Ishikawa (cell line): ENCODE results near the gene WDR48.

Source experiments
- CEBPB ChIP-seq: IDR thresholded peaks from 2 replicates; pipeline ENCODE4 v1.6.1; 2012
- CREB1 ChIP-seq: IDR thresholded peaks from 2 replicates; pipeline ENCODE4 v1.6.1; 2012; ENCODE audit warnings: low read depth
- EGR1 ChIP-seq: IDR thresholded peaks from 2 replicates; pipeline ENCODE4 v1.6.1; 2012
- EP300 ChIP-seq: IDR thresholded peaks from 2 replicates; pipeline ENCODE4 v1.6.1; 2012; ENCODE audit warnings: borderline replicate concordance
- FOXM1 ChIP-seq: IDR thresholded peaks from 2 replicates; pipeline ENCODE4 v1.6.1; 2012; ENCODE audit warnings: low read depth, borderline replicate concordance
- MAX ChIP-seq: IDR thresholded peaks from 2 replicates; pipeline ENCODE4 v1.6.1; 2012
- NFIC ChIP-seq: IDR thresholded peaks from 2 replicates; pipeline ENCODE4 v1.6.1; 2012
- RAD21 ChIP-seq: IDR thresholded peaks from 2 replicates; pipeline ENCODE4 v1.6.1; 2012; ENCODE audit warnings: low read depth
- REST ChIP-seq: IDR thresholded peaks from 2 replicates; pipeline ENCODE4 v1.6.1; 2012; ENCODE audit warnings: low read depth, mild to moderate bottlenecking
- TAF1 ChIP-seq: IDR thresholded peaks from 2 replicates; pipeline ENCODE4 v1.6.1; 2012; ENCODE audit warnings: low read depth, mild to moderate bottlenecking
- TCF12 ChIP-seq: IDR thresholded peaks from 2 replicates; pipeline ENCODE4 v1.6.1; 2012; ENCODE audit warnings: low read depth
- TEAD4 ChIP-seq: IDR thresholded peaks from 2 replicates; pipeline ENCODE4 v1.6.1; 2012
- USF1 ChIP-seq: IDR thresholded peaks from 2 replicates; pipeline ENCODE4 v1.6.1; 2012
- YY1 ChIP-seq: IDR thresholded peaks from 2 replicates; pipeline ENCODE4 v1.6.1; 2012; ENCODE audit warnings: low read depth
- ZBTB7A ChIP-seq: IDR thresholded peaks from 2 replicates; pipeline ENCODE4 v1.6.1; 2012; ENCODE audit warnings: low read depth

WDR48 gene

GRCh38 chr3:39065197-39065596 lies 13.4 kb downstream of the WDR48 start:
- no peak for TF ChIP-seq USF1
- peak; percentile 16; the same call in 1 of the 2 replicates for TF ChIP-seq RAD21

- TF ChIP-seq NFIC: no peak
- no peak for TF ChIP-seq YY1
- TF ChIP-seq TAF1: no peak
- no peak for TF ChIP-seq CREB1
- no peak for TF ChIP-seq REST
- no peak for TF ChIP-seq ZBTB7A
- no peak for TF ChIP-seq EP300
- no peak for TF ChIP-seq CEBPB
- no peak for TF ChIP-seq TEAD4
These were observed 15.5 kb downstream of the WDR48 start for GRCh38 chr3:39067286-39067685.

- TF ChIP-seq REST: no peak
- TF ChIP-seq TEAD4: no peak
- TF ChIP-seq EGR1: no peak
- no peak for TF ChIP-seq USF1
- TF ChIP-seq CEBPB: no peak
- TF ChIP-seq YY1: no peak
- no peak for TF ChIP-seq MAX
- TF ChIP-seq EP300: no peak
- TF ChIP-seq FOXM1: no peak
- TF ChIP-seq NFIC: no peak
- TF ChIP-seq RAD21: no peak
These were observed 16.7 kb downstream of the WDR48 start for GRCh38 chr3:39068556-39068955.

- TF ChIP-seq TCF12: no peak
- no peak for TF ChIP-seq YY1
- TF ChIP-seq CREB1: no peak
- no peak for TF ChIP-seq EGR1
- no peak for TF ChIP-seq CEBPB
- no peak for TF ChIP-seq ZBTB7A
- no peak for TF ChIP-seq TAF1
- TF ChIP-seq USF1: no peak
- no peak for TF ChIP-seq MAX
- TF ChIP-seq TEAD4: no peak
- no peak for TF ChIP-seq RAD21
- TF ChIP-seq EP300: no peak
- TF ChIP-seq FOXM1: no peak
- no peak for TF ChIP-seq NFIC
- TF ChIP-seq REST: no peak
These were observed 24.1 kb downstream of the WDR48 start for GRCh38 chr3:39075910-39076309.

GRCh38 chr3:39079530-39079929 lies 27.7 kb downstream of the WDR48 start:
- TF ChIP-seq MAX: no peak
- no peak for TF ChIP-seq NFIC
- no peak for TF ChIP-seq ZBTB7A
- no peak for TF ChIP-seq REST
- TF ChIP-seq TEAD4: no peak
